GM12878 (cell line): ENCODE data around the gene DPH1. TPM values are rescaled to one million over a fixed set of nuclear protein-coding genes. Genes with fewer than 3 reads are reported as not detected.

Source experiments
- BACH1 ChIP-seq: fragments of 450-650 bp; IDR thresholded peaks from 2 replicates; pipeline ENCODE4 v1.6.1; 2017; ENCODE audit warnings: mild to moderate bottlenecking, borderline replicate concordance
- CHD2 ChIP-seq: IDR thresholded peaks from 2 replicates; pipeline ENCODE4 v1.6.1; 2011; ENCODE audit warnings: low read depth, low read length, improper control_type of control experiment, borderline replicate concordance
- CREB1 ChIP-seq: IDR thresholded peaks from 2 replicates; pipeline ENCODE4 v1.6.1; 2012; ENCODE audit warnings: low read depth, mild to moderate bottlenecking, inconsistent platforms
- FOXK2 ChIP-seq: fragments of 450-650 bp; IDR thresholded peaks from 2 replicates; pipeline ENCODE4 v1.6.1; 2017; ENCODE audit warnings: mild to moderate bottlenecking, moderate library complexity
- KDM1A ChIP-seq: fragments of 200-600 bp; sonication (generic); IDR thresholded peaks from 2 replicates; pipeline ENCODE4 v1.6.1; 2016; ENCODE audit warnings: borderline replicate concordance
- MYB ChIP-seq: fragments of 150-350 bp; IDR thresholded peaks from 2 replicates; pipeline ENCODE4 v1.6.1; 2014; ENCODE audit warnings: mild to moderate bottlenecking, low read depth, low read length, borderline replicate concordance
- NR2C2 ChIP-seq: IDR thresholded peaks from 2 replicates; pipeline ENCODE4 v1.6.1; 2011; ENCODE audit warnings: borderline replicate concordance, low read depth; ENCODE audit not compliant: control insufficient read depth, insufficient read length
- RAD51 ChIP-seq: fragments of 450-650 bp; IDR thresholded peaks from 2 replicates; pipeline ENCODE4 v1.6.1; 2016; ENCODE audit warnings: moderate library complexity, mild to moderate bottlenecking, inconsistent platforms
- RB1 ChIP-seq: fragments of 450-650 bp; formaldehyde crosslinking; IDR thresholded peaks from 2 replicates; pipeline ENCODE4 v1.6.1; 2017; ENCODE audit warnings: mild to moderate bottlenecking, borderline replicate concordance
- SIX5 ChIP-seq: IDR thresholded peaks from 2 replicates; pipeline ENCODE4 v1.6.1; 2011; ENCODE audit warnings: mild to moderate bottlenecking, low read depth, low read length, moderate library complexity; ENCODE audit not compliant: severe bottlenecking
- SMC3 ChIP-seq: IDR thresholded peaks from 2 replicates; pipeline ENCODE4 v1.6.1; 2011; ENCODE audit warnings: low read length, improper control_type of control experiment, borderline replicate concordance
- SRF ChIP-seq, 2 experiments: IDR thresholded peaks; 2 replicates each; pipeline ENCODE4 v1.6.1; 2011; ENCODE audit warnings: low read depth in 2 of 2, low read length in 2 of 2, mild to moderate bottlenecking in 1 of 2, moderate library complexity in 1 of 2
- ZNF207 ChIP-seq: fragments of 450-650 bp; IDR thresholded peaks from 2 replicates; pipeline ENCODE4 v1.6.1; 2014; ENCODE audit warnings: antibody characterized with exemption, mild to moderate bottlenecking, borderline replicate concordance
- ZNF217 ChIP-seq: fragments of 450-650 bp; IDR thresholded peaks from 2 replicates; pipeline ENCODE4 v1.6.1; 2017; ENCODE audit warnings: antibody characterized with exemption, mild to moderate bottlenecking
- polyA plus RNA-seq, 11 experiments: library from polyadenylated mRNA; depleted of rRNA in 4 of 11; unstranded in 6 of 11; stranded (reverse) in 5 of 11; fragments of >200 nt; fragmentation: Nextera tagmentation in 4 of 11; fragmentation: Illumina TruSeq in 1 of 11; extraction: Ambion mirVana in 4 of 11; extraction: Trizol in 1 of 11; gene quantifications; 1 replicate in 1 of 11; 2 replicates in 10 of 11; pipeline versions ENCODE4 v1.2.1 to v1.2.3, GENCODE V29; 2011 to 2016; ENCODE audit warnings: inconsistent platforms in 2 of 11, missing spikeins in 2 of 11, low read depth in 1 of 11
- total RNA-seq, 4 experiments: library from RNA; depleted of rRNA in 3 of 4; stranded (reverse); fragments of >200 nt in 3 of 4; fragmentation: Illumina TruSeq in 1 of 4; extraction: Trizol in 1 of 4; gene quantifications; 2 replicates each; pipeline versions ENCODE4 v1.2.1 to v1.2.3, GENCODE V29; 2013 to 2021
- TF ChIP-seq, protein P1 (sequence below): fragments of 450-650 bp; IDR thresholded peaks from 2 replicates; pipeline ENCODE4 v1.6.1; 2014; ENCODE audit warnings: mild to moderate bottlenecking
- TF ChIP-seq, protein P2 (sequence below): fragments of 450-650 bp; IDR thresholded peaks from 2 replicates; pipeline ENCODE4 v1.6.1; 2017; ENCODE audit warnings: low read depth, mild to moderate bottlenecking, moderate library complexity
- TF ChIP-seq, protein P3 (sequence below): IDR thresholded peaks from 2 replicates; pipeline ENCODE4 v1.6.1; 2011; ENCODE audit warnings: low read depth, mild to moderate bottlenecking, low read length, moderate library complexity, borderline replicate concordance; ENCODE audit errors: extremely low read depth
- TF ChIP-seq, protein P4 (sequence below): fragments of 450-650 bp; IDR thresholded peaks from 2 replicates; pipeline ENCODE4 v1.6.1; 2017; ENCODE audit warnings: borderline replicate concordance
- TF ChIP-seq, protein P5 (sequence below): fragments of 450-650 bp; formaldehyde crosslinking; IDR thresholded peaks from 2 replicates; pipeline ENCODE4 v1.5.0; 2022; ENCODE audit warnings: mild to moderate bottlenecking, missing genetic modification characterization
- TF ChIP-seq, protein P6 (sequence below): fragments of 150-350 bp; IDR thresholded peaks from 2 replicates; pipeline ENCODE4 v1.6.1; 2014; ENCODE audit warnings: mild to moderate bottlenecking, low read depth, low read length

The DPH1 gene
- total and polyA plus RNA-seq, 10 of the 15 experiments (the other 5 are each of a cell fraction or from before 2014, with no cell fraction given): 0.29 to 33.6 (median 20.2) TPM

DNA sequence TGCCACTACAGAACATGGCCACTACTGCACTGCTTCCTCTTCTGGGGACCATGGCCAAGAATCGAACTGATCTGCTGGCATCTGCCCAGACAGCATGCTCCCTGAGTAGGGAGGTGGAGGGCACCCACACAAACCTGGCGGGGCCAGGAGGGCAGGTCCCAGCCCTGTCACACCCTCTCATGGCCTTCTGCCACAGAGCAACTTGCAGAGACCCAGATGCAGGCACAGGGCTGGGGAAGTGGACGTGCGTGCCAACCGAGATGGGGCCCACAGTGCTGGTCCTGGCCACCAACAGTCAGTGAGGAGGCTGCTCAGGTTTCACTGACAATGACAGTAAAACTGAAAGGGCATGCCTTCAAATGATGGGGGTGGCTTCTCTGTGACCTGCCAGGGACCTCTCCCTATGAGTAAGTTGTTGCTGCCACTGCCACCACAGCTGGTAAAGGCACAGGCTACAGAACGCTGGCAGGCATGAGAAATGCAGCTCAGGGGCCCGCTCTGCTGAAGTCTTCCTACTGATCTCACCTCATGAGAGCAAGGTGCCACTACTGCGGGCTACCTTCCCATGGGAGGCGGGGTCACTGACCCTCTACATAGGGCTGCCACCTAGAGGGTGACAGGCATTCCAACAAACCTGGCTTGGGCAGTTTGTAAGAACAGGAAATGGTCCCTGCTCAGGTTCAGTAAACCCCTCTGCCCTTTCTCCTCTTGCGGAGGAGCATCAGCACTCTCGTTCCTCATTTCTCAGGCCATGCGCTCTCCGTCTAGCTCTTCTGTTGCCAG, 40.5 kb downstream of the DPH1 start (continued):
- TF ChIP-seq, protein P1, sequence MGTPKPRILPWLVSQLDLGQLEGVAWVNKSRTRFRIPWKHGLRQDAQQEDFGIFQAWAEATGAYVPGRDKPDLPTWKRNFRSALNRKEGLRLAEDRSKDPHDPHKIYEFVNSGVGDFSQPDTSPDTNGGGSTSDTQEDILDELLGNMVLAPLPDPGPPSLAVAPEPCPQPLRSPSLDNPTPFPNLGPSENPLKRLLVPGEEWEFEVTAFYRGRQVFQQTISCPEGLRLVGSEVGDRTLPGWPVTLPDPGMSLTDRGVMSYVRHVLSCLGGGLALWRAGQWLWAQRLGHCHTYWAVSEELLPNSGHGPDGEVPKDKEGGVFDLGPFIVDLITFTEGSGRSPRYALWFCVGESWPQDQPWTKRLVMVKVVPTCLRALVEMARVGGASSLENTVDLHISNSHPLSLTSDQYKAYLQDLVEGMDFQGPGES: no peak
- TF ChIP-seq, protein P2, sequence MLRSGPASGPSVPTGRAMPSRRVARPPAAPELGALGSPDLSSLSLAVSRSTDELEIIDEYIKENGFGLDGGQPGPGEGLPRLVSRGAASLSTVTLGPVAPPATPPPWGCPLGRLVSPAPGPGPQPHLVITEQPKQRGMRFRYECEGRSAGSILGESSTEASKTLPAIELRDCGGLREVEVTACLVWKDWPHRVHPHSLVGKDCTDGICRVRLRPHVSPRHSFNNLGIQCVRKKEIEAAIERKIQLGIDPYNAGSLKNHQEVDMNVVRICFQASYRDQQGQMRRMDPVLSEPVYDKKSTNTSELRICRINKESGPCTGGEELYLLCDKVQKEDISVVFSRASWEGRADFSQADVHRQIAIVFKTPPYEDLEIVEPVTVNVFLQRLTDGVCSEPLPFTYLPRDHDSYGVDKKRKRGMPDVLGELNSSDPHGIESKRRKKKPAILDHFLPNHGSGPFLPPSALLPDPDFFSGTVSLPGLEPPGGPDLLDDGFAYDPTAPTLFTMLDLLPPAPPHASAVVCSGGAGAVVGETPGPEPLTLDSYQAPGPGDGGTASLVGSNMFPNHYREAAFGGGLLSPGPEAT: peak; percentile 83; the same call in 1 of the 2 replicates
- TF ChIP-seq RB1: no peak
- TF ChIP-seq, protein P3, sequence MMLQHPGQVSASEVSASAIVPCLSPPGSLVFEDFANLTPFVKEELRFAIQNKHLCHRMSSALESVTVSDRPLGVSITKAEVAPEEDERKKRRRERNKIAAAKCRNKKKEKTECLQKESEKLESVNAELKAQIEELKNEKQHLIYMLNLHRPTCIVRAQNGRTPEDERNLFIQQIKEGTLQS: no peak
- peak; percentile 96 for TF ChIP-seq MYB
- no peak for TF ChIP-seq RAD51
- peak; percentile 91 for TF ChIP-seq CHD2
- TF ChIP-seq FOXK2: peak; percentile 68
- TF ChIP-seq SRF (IDR thresholded peaks at IDR 0.05; ENCODE audit: low read depth in 2 of 2, low read length in 2 of 2): peak in 1 of 2 experiments; percentile 75; a peak in 2 of 4 replicates
- TF ChIP-seq, protein P4, sequence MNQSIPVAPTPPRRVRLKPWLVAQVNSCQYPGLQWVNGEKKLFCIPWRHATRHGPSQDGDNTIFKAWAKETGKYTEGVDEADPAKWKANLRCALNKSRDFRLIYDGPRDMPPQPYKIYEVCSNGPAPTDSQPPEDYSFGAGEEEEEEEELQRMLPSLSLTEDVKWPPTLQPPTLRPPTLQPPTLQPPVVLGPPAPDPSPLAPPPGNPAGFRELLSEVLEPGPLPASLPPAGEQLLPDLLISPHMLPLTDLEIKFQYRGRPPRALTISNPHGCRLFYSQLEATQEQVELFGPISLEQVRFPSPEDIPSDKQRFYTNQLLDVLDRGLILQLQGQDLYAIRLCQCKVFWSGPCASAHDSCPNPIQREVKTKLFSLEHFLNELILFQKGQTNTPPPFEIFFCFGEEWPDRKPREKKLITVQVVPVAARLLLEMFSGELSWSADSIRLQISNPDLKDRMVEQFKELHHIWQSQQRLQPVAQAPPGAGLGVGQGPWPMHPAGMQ: no peak
- TF ChIP-seq SMC3: peak; percentile 27
- TF ChIP-seq, protein P5, sequence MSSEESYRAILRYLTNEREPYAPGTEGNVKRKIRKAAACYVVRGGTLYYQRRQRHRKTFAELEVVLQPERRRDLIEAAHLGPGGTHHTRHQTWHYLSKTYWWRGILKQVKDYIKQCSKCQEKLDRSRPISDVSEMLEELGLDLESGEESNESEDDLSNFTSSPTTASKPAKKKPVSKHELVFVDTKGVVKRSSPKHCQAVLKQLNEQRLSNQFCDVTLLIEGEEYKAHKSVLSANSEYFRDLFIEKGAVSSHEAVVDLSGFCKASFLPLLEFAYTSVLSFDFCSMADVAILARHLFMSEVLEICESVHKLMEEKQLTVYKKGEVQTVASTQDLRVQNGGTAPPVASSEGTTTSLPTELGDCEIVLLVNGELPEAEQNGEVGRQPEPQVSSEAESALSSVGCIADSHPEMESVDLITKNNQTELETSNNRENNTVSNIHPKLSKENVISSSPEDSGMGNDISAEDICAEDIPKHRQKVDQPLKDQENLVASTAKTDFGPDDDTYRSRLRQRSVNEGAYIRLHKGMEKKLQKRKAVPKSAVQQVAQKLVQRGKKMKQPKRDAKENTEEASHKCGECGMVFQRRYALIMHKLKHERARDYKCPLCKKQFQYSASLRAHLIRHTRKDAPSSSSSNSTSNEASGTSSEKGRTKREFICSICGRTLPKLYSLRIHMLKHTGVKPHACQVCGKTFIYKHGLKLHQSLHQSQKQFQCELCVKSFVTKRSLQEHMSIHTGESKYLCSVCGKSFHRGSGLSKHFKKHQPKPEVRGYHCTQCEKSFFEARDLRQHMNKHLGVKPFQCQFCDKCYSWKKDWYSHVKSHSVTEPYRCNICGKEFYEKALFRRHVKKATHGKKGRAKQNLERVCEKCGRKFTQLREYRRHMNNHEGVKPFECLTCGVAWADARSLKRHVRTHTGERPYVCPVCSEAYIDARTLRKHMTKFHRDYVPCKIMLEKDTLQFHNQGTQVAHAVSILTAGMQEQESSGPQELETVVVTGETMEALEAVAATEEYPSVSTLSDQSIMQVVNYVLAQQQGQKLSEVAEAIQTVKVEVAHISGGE (CRISPR knock-in tag): no peak
- peak; percentile 84 for TF ChIP-seq BACH1
- TF ChIP-seq KDM1A: no peak
- TF ChIP-seq ZNF217: 0 out of 2 replicates have a peak, but pooled peaks have one; percentile 86
- TF ChIP-seq ZNF207: no peak; the same call in 1 of the 2 replicates
- TF ChIP-seq, protein P6, sequence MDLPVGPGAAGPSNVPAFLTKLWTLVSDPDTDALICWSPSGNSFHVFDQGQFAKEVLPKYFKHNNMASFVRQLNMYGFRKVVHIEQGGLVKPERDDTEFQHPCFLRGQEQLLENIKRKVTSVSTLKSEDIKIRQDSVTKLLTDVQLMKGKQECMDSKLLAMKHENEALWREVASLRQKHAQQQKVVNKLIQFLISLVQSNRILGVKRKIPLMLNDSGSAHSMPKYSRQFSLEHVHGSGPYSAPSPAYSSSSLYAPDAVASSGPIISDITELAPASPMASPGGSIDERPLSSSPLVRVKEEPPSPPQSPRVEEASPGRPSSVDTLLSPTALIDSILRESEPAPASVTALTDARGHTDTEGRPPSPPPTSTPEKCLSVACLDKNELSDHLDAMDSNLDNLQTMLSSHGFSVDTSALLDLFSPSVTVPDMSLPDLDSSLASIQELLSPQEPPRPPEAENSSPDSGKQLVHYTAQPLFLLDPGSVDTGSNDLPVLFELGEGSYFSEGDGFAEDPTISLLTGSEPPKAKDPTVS: no peak
- no peak for TF ChIP-seq NR2C2
- TF ChIP-seq SIX5: no peak
- TF ChIP-seq CREB1: peak; percentile 72
